CD4-positive, alpha-beta T cell (primary cell): ENCODE measurements around the gene ERC2. TPM values are rescaled to one million over a fixed set of nuclear protein-coding genes. Genes with fewer than 3 reads are reported as not detected.

ENCODE experiments used
- ATAC-seq: fragments of 200-7000 bp; cut with Tn5 transposase; one replicate; pipeline ENCODE4 v1.10.0; 2022; ENCODE audit warnings: mild to moderate bottlenecking; ENCODE audit not compliant: poor library complexity
- CTCF ChIA-PET: fragments of 350-600 bp; sonication (Branson Sonifier 250); formaldehyde crosslinking; loops from one replicate; lab custom pipeline; 2021; ENCODE audit warnings: antibody characterized with exemption, inconsistent platforms; lab: Charles Lee
- POLR2A ChIA-PET: fragments of 350-600 bp; sonication (Branson Sonifier 250); formaldehyde crosslinking; loops from one replicate; lab custom pipeline; 2021; ENCODE audit warnings: antibody characterized with exemption, inconsistent platforms; lab: Charles Lee
- DNase-seq, 14 experiments: peaks; one replicate each; pipeline ENCODE4 v3.0.0-alpha.2; 2013 to 2020; ENCODE audit warnings: mixed read lengths in 2 of 14
- H3K27ac ChIP-seq, 2 donors: one replicate each; pipeline versions ENCODE4 v1.5.1 to v1.7.0; 2013; ENCODE audit warnings: low read length in 2 of 2, low read depth in 1 of 2, mild to moderate bottlenecking in 1 of 2
- H3K27me3 ChIP-seq, 2 experiments: 1 replicate in 1 of 2; 2 replicates in 1 of 2; pipeline versions ENCODE4 v1.6.1 to v1.7.0; 2013; ENCODE audit warnings: low read length in 2 of 2, control low read depth in 1 of 2, mild to moderate bottlenecking in 1 of 2, moderate library complexity in 1 of 2; ENCODE audit not compliant: insufficient read depth in 2 of 2, control insufficient read depth in 1 of 2
- H3K36me3 ChIP-seq: one replicate; pipeline ENCODE4 v1.6.1; 2013; ENCODE audit warnings: low read length, control low read depth; ENCODE audit not compliant: insufficient read depth
- H3K4me1 ChIP-seq: one replicate; pipeline ENCODE4 v1.6.1; 2013; ENCODE audit warnings: low read length, control low read depth; ENCODE audit not compliant: insufficient read depth
- H3K4me3 ChIP-seq: one replicate; pipeline ENCODE4 v1.5.1; 2013; ENCODE audit warnings: mild to moderate bottlenecking, low read length, moderate library complexity
- H3K9me3 ChIP-seq, 2 experiments: 1 replicate in 1 of 2; 2 replicates in 1 of 2; pipeline versions ENCODE4 v1.6.1 to v1.7.0; 2013; ENCODE audit warnings: low read length in 2 of 2, mild to moderate bottlenecking in 2 of 2, control low read depth in 1 of 2, moderate library complexity in 1 of 2; ENCODE audit not compliant: control insufficient read depth in 1 of 2, insufficient read depth in 1 of 2
- H3K27ac Mint-ChIP-seq: one replicate; pipeline ENCODE4 v1.8.0; 2020; ENCODE audit warnings: mixed read lengths
- H3K27me3 Mint-ChIP-seq: one replicate; pipeline ENCODE4 v1.8.0; 2021; ENCODE audit warnings: mixed read lengths
- H3K36me3 Mint-ChIP-seq: one replicate; pipeline ENCODE4 v1.8.0; 2021; ENCODE audit warnings: low read depth, mixed read lengths
- H3K4me1 Mint-ChIP-seq: one replicate; pipeline ENCODE4 v1.8.0; 2021; ENCODE audit warnings: low read depth, mixed read lengths
- H3K4me3 Mint-ChIP-seq: one replicate; pipeline ENCODE4 v1.8.0; 2020; ENCODE audit warnings: mild to moderate bottlenecking, mixed read lengths
- H3K9me3 Mint-ChIP-seq: one replicate; pipeline ENCODE4 v1.8.0; 2020; ENCODE audit warnings: mixed read lengths
- CTCF ChIP-seq: fragments of 200-600 bp; IDR thresholded peaks from one replicate; pipeline ENCODE4 v1.8.0; 2022; ENCODE audit warnings: antibody characterized with exemption, mild to moderate bottlenecking
- intact Hi-C, 2 experiments: fragments of 100-400 bp; cut with DNase I in 1 of 2; cut with micrococcal nuclease in 1 of 2; formaldehyde crosslinking; loops; one replicate each; pipeline versions ENCODE4 v1.15.1 to v1.9.0; 2023 to 2025; cut with DNase I, micrococcal nuclease
- total RNA-seq, 174 experiments: library from RNA in 2 of 174; stranded (reverse) in 2 of 174; gene quantifications; one replicate each; pipeline ENCODE4 v1.2.3 and lab custom pipeline; 2021 to 2026

ERC2 gene
- total RNA-seq, 2 experiments from 2014 or later = not detected

GRCh38 chr3:55746808-55747413 lies 721.4 kb downstream of the ERC2 start:
- no peak overlapping the region for H3K27ac Mint-ChIP-seq
- H3K36me3 ChIP-seq = no peaks in the 10 kb centered on the region
- peaks cover 12% of the 10 kb centered on the region for H3K27me3 Mint-ChIP-seq
- no peaks in the 10 kb centered on the region for H3K36me3 Mint-ChIP-seq
- DNase-seq (no peak), ATAC-seq (no peak)
- no peaks in the 10 kb centered on the region for H3K9me3 ChIP-seq
- no peak for TF ChIP-seq CTCF
- intact Hi-C loops = no loop called here
- H3K4me1 ChIP-seq = no peaks in the 10 kb centered on the region
- ChIA-PET POLR2A (no interaction called here), CTCF (no interaction called here)
- H3K4me1 Mint-ChIP-seq = no peaks in the 10 kb centered on the region
- H3K4me3 ChIP-seq = no peak overlapping the region
- no peak overlapping the region for H3K27ac ChIP-seq
- no peak overlapping the region for H3K4me3 Mint-ChIP-seq
- H3K27me3 ChIP-seq = no peaks in the 10 kb centered on the region
- H3K9me3 Mint-ChIP-seq = no peaks in the 10 kb centered on the region

GRCh38 chr3:55742832-55743136 lies 725.5 kb downstream of the ERC2 start:
- DNase-seq (no peak), ATAC-seq (no peak)
- ChIA-PET POLR2A (no interaction called here), CTCF (no interaction called here)
- Mint-ChIP-seq H3K36me3 (no peaks in the 10 kb centered on the region), H3K4me3 (no peak overlapping the region), H3K4me1 (no peaks in the 10 kb centered on the region), H3K9me3 (no peaks in the 10 kb centered on the region), H3K27ac (no peak overlapping the region), H3K27me3 (peaks cover 19% of the 10 kb centered on the region)
- TF ChIP-seq CTCF = no peak
- H3K4me1 ChIP-seq = no peaks in the 10 kb centered on the region
- intact Hi-C loops = no loop called here
- H3K36me3 ChIP-seq = no peaks in the 10 kb centered on the region
- H3K27ac ChIP-seq = no peak overlapping the region
- no peaks in the 10 kb centered on the region for H3K9me3 ChIP-seq
- no peaks in the 10 kb centered on the region for H3K27me3 ChIP-seq
- H3K4me3 ChIP-seq = no peak overlapping the region

- no peaks in the 10 kb centered on the region for H3K36me3 Mint-ChIP-seq
- no peak for ATAC-seq
- no peaks in the 10 kb centered on the region for H3K9me3 Mint-ChIP-seq
- H3K27ac Mint-ChIP-seq = no peak overlapping the region
- DNase-seq = no peak
- H3K4me3 Mint-ChIP-seq = no peak overlapping the region
- H3K4me1 ChIP-seq = no peaks in the 10 kb centered on the region
- CTCF ChIA-PET = interaction anchor here (1.3 kb wide), 1 partner anchor 9 kb away, joined by 3 read pairs; no protein-coding TSS in a partner anchor
- no peak overlapping the region for H3K4me3 ChIP-seq
- H3K27me3 ChIP-seq = no peaks in the 10 kb centered on the region
- TF ChIP-seq CTCF = no peak
- POLR2A ChIA-PET = no interaction called here
- peaks cover 19% of the 10 kb centered on the region for H3K27me3 Mint-ChIP-seq
- H3K27ac ChIP-seq = no peak overlapping the region
- H3K9me3 ChIP-seq = no peaks in the 10 kb centered on the region
- intact Hi-C loops = no loop called here
- no peaks in the 10 kb centered on the region for H3K36me3 ChIP-seq
- no peaks in the 10 kb centered on the region for H3K4me1 Mint-ChIP-seq
Measured at GRCh38 chr3:55742022-55742831, 726.0 kb downstream of the ERC2 start.
